CD4-positive, alpha-beta T cell treated with Interleukin-6 at 100 ng/mL for 8 hours (primary cell): ENCODE results near the gene CELF4.
"Not testable (repeated sequence)": the region's sequence is repeated elsewhere in the genome, so short reads cannot be mapped to it uniquely, and the experiment has no call there.

Source experiments
- DNase-seq: peaks from one replicate; pipeline ENCODE4 v3.0.0-alpha.2; 2020; ENCODE audit warnings: mixed read lengths, low spot score

CELF4 gene

DNA sequence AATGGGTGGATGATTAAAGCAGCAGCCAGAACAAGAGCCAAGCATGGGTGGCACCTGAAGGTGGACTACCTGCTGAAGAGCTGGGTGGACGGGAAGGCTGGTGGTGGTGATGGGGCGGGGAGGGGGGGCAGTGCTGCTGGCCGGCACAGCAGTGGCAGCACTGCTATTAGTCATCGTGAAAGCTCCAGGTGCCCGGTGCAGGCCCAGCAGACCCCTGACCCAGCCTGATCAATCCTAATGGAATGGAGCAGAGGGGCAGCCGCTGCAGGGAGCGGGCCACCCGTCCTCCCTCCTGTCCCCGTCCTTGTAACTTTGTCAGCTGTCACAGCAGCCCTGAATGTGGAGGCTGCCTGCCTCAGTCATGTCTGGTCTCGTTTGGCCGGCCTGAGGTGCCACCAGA is 174.9 kb downstream of the CELF4 start:
- no peak for DNase-seq

DNA sequence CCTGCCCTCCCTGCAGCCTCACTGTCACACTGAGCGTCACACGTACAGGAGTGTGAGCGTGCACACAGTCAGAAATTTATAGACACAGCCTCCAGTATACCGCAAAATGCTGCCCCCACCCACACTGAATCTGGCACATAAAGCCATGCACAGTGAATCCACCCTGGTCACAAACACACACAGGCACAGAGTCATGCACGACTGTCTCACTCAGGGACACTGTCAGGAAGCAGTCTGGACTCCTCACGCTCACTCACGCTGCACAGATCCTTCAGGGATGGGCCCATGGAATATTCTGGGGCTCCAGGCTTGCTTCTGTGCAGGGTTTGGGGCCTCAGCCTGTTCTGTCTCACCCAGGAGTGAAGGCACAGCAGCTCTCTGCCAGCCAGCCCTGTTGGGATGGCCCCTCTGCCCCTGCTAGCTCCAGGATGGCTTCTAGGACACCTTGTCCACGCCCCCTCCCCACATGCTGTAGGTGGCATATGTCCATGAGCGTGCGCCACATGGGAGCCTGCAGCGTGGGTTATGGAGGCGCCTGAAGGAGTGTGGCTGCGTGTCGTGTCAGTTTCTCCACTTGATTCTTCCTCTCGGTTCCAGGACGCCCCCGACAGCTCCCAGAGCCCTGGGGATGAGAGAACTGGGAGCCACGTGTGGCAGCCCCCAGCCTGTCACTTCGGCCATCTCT is 175.8 kb downstream of the CELF4 start:
- no peak for DNase-seq

DNA sequence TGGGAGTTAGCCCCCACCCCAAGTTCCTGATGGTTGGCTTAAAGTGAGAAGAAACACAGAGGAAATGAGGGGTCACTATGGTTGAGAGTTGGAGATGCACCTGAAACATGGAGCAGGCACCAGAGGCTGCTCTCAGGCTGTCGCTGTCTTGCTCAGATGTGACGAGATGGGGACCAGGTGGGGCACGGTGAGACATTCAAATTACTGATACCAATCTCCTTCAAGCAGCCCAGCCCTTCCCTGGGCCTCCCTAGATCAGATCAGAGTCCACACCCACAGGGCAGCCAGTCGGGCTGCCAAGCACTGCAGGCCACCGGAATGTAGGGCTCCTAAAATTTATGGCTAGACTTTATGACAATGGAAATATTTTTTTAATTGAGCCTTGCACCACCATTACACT is 176.6 kb downstream of the CELF4 start:
- DNase-seq = no peak

DNA sequence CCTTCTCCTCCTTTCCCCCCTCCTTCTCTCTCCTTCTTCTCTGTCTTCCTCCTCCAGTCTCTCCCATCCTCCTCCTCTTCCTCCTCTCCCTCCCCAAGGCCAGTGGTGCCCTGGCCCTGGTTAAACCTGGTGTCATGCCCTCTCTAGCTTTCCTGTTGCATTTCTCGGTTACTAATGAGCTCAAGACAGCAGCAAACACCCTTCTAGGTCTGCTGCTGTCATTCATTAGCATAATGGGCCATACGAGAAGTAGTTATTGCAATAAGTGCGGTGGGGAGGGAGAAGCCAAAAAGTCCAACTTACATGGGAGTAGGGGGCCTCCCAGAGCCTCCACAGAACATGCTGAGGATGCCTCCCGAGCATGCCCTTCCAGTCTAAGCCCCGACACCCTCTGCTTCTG is 177.2 kb downstream of the CELF4 start:
- DNase-seq = no peak

DNA sequence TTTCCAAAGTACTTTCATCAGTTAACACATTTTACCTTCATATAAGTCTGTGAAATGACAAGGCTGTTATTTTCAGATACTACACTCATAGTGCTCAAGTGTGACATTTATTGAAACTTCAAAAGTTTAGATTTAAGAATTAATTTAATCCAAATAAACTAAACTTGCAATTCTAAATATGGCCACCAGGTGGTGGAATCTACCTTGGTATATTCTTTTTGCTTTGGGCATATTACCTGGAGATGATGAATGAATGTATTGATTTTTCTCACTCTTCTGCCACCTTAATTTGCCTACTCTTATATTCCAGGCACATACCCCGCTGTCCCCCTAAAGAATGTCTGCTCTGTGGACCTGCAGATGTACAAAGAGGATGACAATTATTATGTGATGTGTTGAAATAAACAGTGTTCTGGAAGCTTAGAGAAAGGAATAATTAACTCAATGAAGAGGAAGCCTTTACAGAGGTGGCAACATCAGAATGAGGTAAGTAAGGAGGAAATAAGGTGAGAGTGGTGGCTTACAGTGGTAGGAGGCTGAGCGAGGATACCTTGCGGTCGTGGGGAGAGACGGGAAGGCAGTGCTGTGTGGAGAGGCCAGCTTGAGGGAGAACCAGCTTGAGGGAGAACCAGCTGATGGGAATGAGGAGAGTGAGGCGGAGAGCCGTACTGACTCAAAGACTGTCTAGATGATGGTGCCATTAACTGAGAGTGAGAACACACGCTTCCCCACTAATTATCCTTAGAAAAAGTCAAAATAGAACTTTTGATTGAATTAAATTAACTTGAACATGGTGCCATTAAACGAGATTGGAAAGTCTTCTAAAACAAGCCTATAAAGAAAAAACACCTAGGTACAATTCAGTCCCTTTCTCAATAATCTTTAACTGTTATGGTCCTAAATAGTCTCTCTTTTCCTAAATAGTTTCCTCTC is 179.5 kb downstream of the CELF4 start:
- DNase-seq = peak; percentile 21

DNA sequence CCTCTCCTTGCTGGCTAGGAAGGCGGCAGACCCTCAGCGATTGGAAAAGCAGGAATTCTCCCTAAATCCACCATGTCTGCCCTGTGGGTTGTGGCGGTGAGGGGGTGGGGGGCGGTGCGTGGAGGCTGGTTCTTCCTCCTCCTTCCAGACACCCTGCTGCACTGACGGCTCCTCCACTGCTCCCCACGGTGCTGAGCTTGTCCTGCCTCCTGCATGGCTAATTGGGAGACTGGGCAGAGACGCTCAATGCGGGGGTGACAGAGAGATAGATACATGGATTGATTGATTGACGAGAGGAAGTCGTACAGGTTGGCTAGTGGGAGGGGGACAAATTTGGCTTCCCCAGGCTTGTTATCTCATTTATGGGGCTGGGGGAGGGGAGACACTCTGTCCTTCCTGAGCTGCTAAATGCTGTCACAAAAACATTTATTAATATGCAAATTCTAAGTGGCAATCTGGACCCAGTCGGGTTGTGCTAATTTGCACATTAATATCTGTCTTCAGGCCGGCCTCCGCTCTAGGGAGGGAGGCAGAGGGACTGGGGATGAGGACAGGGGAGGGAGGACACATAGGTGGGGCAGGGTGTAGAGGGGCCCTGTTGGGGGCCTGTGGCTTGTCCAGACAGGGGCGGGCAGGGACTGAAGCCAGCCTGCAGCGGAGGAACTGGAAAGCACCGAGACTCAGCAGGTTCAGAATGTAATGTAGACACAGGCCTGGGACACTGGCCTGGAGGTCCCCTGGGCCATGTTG is 181.6 kb downstream of the CELF4 start:
- no peak for DNase-seq

DNA sequence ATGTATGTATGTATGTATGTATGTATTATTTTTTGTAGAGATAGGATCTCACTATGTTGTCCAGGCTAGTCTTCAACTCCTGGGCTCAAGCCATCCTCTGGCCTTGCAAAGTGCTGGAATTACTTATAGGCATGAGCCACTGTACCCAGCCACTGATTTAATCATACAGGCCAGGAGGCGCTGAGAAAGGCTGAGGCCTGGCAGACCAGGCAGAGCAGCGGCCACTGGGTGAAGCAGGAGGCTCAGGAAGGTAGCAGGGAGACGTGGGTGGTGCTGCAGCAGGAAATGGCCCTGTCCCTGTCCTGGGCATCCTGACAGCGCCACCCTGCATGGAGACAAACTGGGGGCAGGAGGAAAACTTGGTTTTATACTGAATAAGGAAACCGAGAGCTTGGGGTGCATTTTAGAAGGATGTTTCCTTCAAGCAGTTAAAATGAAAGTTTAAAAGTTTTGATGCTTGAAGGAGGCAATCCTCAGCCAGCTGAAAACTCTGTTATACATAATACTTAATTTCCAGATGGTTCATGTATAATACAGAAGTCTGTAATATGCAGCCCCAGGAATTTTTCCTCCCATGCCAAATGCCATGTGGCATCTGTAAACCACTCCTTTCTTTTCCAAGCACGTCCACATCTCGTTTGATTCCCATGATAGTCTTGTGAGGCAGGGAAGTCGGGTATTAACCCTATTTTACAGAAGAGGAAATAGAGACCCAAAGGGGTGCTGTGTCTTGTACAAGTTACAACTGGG is 182.4 kb downstream of the CELF4 start:
- DNase-seq = no peak

DNA sequence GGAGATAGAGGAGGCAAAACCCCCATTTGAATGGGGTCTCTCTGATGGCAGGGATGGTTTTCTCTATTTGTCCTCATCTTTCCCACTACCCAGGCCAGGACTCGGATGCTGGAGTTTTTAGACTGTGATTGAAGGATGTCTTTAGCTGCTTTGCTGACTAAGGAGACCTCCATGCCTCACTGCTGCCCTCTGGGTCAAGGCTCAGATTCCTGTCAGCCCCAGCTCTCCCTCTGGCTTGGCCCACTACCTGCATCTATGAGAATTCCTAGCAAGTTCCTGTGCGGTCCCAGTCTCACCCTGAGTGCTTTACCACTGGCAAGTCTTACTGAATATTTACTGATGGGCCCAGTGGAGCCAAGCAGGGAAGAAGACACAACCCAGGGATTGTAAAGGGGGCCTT is 184.0 kb downstream of the CELF4 start:
- no peak for DNase-seq

DNA sequence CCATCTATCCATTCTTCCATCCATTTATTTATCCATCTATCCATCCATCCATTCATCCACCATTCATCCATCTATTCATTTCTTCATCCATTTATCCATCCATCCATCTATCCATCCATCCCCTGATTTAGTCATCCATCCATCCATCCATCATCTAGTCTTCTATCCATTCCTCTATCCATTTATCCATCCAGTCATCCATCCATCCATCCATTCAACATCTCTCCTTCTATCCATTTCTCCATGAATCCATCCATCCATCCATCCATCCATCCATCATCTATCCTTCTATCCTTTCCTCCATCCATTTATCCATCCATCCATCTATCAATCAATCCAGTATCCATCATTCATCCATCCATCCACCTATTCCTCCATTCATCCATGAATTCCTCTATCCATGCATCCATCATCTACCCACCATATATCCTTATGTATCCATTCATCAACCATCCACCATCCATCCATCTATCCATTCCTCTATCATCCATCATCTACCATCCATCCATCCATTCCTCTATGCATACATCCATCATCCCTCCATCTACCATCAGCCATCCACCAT is 185.0 kb downstream of the CELF4 start:
- DNase-seq = no peak

DNA sequence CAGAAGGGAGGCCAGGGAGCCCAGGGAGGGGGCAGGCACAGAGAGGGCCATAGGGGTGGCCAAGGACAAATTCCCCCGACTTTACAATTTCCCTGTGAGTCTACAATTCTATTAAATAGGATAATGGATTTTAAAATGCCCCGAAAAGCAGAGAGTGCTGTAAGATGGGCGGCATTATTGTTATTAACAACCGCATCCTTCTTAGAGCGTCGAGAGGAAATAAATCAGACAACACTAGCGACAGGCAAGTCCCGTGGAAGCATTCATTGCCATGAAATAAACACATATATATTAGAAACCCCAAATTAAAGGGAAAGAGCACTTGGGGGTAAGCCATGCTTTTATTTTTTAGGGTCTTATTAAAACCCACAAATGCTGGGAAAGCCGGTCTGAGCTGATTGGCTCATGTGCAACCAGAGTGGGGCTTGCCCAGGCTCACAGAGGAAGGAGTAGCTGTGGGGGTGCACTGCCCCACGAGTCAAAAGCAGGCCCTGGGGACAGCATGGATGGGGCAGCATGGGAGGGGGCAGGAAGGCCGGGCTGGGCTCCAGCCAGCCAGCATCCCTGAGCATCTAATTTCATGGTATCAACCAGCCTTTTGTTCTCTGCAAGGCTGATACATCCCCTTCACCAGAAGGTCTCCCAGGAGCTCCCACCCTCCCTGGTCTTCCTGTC is 187.1 kb downstream of the CELF4 start:
- DNase-seq = no peak

DNA sequence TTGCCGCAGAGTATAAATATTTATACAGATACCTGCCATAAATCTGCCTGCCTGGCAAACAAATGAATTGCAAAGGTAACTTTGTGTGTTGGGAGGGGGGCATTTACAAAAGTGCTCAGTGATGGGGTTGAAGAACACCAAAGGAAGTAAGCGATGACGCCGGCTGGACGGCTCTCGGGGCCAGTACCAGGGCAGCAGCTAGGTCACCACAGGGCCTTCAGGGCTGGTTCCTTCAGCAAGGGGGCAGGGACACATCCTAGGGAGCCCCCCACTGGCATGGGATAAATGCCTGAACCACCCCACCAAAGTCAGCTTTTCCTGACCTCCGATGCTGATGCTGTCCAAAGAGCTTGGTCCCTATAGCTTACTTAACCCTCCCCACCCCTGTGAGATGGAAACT is 190.4 kb downstream of the CELF4 start:
- DNase-seq = no peak

DNA sequence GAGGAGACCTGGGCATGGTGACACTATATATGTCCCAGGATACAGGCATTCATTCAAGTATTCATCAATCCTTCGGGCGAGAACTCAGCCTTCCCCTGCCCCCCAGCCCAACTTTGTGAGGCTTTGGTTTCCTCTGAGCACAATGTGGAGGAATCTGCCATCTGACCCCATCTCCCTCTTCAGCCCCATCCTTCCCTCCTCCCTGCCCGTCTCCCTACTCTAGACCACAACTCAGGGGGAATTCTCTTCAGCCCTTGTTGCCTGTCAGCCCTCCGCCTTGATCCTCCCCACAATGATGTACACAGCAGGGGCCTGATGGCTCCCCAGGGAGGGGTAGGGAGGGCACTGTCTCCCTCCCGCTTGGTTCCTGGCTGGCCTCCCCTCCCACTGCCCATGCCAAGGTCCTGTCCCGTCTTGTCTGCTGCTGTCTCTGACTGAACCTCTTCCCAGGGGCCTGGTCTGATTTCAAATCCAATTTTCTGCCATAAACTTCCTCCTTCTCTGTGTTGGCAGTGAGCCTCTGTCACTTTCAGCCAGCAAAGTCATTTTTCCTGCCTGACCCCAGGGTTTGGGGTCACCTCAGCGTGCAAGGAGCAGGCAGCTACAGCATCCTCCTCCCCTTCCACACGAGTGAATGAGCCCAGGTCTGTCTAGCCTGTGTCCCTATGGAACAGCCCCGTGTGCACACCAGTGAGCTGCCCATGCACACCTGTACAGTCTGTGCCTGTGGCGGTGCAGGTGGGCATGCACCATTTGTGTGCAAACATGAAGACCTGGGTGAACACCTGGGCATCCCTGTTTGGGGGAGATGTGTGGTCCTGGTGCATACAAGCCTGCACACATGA is 197.3 kb downstream of the CELF4 start:
- no peak for DNase-seq

DNA sequence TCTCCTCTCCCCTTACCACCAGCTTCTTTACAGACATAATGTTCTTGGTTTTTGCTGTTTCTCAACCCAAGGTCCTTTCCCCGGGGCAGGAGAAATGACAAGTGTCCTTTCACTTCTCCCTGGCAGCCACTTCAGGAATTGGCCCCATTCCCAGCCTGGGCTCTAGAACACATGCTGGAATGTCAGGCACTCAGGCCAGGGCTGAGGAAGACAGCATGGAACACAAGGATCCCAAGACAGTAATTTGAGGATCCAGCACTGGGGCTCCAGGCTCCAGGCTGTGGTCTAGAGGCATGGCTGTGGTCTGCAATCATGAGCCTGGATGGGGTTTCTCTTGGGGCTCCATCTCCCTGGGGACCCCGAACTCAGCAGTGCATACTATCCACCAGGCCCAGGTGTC is 201.4 kb downstream of the CELF4 start:
- DNase-seq = no peak

DNA sequence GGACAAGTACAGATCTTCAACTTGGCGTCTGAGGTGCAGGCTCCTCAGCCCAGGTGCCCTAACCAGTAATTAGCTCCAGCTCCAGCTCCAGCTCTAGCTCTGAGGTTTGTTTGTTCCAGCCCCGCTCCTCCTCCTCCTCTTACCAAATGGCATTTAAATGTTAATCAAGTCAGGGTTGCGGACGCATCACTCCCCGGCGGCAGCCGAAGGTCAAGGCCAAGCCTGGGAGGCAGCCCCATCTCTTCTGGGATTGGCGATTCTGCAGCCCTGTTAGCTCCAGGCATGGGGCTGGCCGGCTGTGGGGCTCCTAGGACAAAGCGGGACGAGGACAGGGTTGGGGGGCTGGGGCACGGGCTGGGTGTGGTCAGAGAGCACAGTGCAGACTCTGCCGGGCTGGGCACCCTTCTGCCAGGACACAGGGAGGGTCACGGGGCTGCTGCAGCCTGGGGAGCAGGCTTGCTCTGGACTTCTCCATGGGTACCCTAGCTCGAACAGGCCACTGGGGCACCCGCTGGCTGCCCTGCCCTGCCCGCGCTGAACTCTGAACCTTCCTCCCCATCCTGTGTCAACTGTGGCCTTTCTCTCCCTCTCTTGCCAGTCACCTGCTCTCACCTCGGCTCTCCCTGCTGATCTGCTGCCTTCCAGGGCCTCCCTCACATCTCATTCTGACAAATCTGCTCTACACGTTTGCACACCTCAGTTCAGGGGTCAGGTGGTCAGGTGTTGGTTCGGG is 203.3 kb downstream of the CELF4 start:
- no peak for DNase-seq

DNA sequence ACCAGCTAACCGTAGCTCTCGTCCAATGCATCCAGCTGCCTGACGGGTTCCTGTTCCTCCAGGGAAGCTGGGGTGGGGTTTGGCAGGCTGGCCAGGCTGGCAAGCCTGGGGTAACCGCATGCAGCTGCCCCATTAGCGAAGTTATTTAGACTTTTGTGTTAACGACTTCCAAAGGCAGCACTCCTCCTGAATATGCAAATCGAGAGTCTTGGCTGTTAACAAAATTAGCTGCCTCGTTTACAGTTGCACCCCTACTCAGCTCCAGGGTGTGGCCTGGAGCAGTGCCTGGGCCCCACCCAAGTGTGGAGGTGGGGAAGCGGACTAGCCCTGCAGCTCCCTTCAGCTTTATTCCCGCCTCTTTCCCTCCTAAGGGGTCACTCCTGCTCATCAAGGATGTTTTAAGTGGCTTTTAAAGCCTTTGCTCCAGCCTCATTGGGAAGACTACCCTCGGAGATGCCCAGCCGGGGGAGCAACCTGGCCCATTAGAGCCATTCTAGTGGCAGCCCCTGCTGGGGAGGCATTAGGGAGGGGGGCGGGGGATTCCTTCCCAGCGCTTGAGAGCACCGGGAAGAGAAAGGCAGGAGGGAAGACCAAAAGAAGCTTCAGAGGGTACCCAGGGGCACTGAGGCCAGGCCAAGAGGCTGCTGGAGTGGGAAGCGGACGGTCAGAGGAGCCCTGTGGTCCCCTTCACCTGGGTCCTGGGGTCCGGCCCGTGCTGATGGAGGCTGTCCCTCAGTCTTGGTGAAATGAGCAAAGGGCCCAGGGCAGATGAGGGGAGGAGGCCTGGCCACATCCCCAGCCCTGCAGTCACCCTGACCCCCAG is 204.1 kb downstream of the CELF4 start:
- DNase-seq = no peak

DNA sequence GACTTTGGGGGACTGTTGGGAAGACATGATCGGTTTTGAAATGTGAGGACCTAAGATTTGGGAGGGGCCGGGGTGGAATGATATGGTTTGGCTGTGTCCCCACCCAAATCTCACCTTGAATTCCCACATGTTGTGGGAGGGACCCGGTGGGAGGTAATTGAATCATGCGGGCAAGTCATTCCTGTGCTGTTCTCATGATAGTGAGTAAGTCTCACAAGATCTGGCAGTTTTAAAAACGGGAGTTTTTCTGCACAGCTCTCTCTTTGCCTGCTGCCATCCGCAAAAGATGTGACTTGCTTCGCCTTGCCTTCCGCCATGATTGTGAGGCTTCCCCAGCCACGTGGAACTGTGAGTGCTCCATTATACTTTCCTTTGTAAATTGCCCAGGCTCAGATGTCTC is 207.5 kb downstream of the CELF4 start:
- DNase-seq = not testable (repeated sequence)

DNA sequence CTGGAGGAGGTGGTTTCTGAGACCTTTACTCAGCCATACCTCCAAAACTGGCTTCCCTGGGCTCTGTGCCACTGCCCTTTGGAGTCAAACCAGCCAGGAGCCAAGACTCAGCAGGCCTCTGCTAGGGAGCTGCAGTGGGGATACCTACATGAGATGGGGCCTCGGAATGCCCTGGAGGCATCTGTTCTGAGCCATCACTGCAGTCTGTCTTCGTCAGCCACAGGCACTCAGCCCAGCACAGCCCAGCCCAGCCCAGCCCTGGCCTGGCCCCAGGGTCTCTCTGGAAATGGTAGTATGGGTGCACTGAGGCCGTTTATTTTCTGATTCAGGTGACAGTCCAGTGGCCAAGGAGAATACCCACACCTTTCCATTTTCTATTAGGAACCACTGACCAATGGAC is 209.8 kb downstream of the CELF4 start:
- no peak for DNase-seq

DNA sequence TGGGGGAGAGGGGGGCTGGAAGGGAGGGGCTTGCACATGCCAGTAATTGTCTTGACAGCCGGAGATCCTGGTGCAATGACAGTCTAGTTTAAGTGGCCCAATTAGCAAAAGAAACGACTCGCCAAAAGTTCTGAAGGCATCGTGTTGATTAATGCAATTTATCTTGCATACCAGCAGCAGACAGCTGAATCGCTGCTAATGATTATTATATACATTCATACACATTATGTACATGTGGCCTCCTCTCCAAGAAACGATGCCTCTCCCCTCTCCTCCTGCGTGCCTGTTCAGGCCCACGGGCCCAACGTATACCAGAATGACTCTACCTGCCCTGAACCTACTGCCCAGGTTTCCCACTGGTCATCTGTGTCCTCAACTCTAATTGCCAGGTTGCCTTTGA is 214.5 kb downstream of the CELF4 start:
- DNase-seq = no peak

DNA sequence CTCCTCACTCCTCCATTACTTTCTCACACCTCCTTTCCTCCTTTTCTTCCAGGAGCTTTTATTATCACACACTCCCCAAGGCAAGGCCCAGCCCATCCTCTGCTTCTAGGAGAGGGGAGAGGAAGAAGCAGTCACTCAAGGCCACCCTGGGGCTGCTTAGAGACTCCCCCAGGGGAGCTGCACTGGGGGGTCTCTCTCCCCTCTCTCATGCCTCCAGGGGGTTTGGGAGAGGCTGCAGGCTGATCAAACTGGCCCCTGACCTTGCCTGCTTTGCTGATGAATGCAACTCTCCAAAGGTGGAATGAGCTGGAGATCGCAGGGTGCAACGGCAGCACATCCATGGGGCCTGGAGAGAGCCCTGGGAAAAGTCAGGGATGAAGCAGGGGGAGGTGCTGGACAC is 216.9 kb downstream of the CELF4 start:
- no peak for DNase-seq
